Activated effector memory CD4-positive, alpha-beta T cell treated with anti-CD3 and anti-CD28 coated beads, Interleukin-2, amount 50 U/mL, for 16 hours (primary cell): ENCODE data around the gene VAV2.

Source experiments
- DNase-seq: peaks from one replicate; pipeline ENCODE4 v3.0.0-alpha.2; 2020

Gene VAV2

GRCh38 chr9:133830711-133831110 is 161.4 kb downstream of the VAV2 start:
- no peak for DNase-seq

DNA sequence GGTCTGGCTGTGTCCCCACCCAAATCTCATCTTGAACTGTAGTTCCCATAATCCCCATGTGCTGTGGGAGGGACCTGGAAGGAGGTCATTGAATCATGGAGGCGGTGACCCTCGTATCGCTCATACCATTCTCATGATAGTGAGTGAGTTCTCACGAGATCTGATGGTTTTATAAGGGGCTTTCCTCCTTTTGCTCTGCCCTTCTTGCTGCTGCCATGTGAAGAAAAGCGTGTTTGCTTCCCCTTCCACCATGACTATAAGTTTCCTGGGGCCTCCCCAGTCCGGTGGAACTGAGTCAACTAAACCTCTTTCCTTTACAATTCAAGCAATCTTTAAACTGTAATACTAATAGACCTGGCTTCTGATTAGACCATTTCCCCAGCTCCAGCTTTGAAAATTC is 161.8 kb downstream of the VAV2 start:
- no peak for DNase-seq

- DNase-seq: no peak
Observed at GRCh38 chr9:133828338-133828997, 163.7 kb downstream of the VAV2 start.

DNA sequence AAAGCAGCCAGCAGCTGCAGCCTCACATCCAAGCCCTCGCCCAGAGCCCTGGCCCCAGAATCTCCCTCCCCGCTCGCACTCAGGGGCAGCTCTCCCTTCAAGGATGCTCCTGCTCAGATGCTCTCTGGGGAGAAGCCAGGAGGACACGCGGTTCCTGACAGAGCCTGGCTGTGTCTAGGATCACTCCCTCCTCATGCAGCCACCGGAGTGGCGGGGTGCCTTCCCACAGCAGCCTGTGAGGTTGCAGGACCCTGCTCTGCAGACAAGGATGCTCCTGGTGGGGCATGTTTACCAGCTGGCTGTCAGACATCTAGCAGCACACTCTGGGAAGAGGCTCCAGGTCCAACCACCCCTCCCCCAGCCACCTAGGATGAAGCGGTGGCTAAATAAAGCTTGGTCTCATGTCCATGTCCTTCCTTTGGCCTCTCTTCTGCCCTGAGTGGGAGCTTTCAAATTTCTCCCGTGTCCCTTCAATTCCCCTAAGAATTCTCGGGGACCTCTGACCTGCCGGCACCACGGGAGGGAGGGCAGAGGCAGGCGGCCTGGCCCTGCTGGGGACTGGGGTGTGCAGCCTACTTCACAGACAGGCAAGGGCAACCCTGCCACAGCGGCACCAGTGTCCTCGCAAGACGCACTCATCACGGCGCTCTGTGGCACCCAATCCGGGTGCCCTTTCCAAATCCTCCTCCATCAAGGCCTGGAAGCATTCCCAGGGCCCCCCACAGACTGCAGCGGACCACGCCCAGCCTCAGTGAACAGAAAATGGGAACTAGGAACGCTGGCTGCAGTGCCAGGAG is 165.6 kb downstream of the VAV2 start:
- no peak for DNase-seq

DNA sequence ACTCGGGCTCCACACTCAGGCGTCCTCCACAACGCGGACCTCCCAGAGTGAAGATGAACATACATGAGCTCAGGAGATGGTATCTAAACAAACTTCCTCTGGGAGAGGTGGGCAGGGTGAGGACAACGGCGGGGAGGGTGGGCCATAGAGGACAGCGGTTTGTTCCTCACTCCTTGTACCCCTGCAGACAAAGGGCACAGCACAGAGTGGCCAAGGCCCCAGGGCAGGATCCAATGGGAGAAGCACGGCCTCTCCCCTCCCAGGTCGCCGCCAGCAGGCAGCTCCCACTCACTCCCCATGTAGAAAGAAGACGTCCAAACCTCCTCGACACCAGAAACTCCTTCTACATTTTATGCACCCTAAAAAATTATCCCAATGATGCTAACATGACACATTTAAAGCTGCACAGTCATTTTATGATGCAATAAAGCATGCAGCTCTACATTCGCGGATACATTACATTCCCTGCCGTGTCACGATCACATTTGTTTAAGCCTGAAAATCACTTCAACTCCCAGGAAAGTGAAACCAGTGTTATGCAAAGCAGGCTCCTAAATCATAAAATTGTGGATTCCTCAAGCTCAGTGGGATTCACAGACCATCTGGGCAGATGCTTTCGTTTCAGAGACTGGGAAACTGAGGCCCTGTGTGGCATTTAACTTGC is 166.4 kb downstream of the VAV2 start:
- DNase-seq: no peak

- no peak for DNase-seq
Observed at GRCh38 chr9:133824802-133825186, 167.3 kb downstream of the VAV2 start.

DNA sequence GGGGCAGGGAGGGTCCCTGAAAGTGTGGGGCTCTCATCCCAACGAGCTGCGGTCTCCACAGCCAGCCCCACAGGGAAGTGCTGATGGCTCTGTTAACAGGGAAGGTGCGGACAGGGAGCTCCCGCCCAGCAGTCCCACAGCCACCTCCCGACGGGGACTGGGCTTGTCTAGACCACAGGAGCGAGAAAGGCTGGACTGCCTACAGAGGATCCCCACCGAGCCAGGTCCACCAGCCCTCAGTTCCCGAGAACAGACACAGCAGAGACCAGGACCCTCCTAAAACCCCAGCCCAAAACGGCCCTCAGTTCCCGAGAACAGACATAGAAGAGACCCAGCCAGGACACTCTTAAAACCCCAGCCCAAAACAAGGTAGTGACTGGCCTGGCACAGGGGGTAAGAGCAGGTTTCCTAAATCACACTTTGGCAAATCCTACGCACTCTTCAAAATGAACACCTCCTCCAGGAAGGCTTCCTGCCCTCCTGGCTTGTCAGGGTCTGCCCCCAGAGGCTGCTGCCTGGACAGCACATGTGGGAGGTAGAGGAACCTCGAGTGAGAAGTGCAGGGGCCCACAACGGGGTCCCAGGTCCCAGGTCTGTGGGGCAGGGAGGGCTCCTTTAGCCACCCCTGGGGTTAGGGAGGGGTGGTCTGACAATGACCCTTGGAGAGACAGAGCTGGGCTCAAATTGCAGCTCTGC is 167.9 kb downstream of the VAV2 start:
- DNase-seq: no peak

GRCh38 chr9:133823189-133824105 is 168.7 kb downstream of the VAV2 start:
- no peak for DNase-seq

DNA sequence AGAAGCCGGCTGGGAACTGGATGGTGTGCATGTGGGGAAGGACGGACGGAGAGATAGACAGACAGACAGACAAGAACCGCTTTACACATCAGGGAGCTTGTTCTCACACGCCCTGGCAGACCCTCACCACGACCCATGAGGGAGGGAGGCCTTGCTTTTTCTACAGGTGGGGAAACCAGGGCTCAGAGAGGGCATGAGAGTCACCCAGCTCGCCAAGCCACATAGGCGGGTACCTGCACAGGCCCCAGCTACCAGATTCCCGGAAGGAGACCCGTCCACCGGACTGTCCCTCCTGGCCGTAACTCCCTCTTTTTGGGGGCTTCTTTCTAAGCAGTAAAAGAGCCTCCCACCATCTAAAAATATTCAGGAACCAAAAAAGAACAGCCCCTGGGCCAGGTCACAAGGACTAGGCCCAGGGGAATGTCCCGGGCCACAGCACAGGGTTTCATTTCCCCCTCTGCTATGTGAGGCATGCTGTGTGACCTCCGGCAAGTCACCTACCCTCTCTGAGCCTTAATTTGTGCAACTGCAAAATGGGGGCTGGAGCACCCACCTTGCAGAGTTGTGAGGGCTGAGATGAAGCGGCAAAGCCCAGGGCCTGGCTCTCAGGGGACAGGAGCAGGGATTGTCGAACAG is 169.6 kb downstream of the VAV2 start:
- DNase-seq: no peak

- no peak for DNase-seq
Observed at GRCh38 chr9:133821601-133822429, 170.3 kb downstream of the VAV2 start.

- no peak for DNase-seq
Observed at GRCh38 chr9:133819923-133820322, 172.2 kb downstream of the VAV2 start.

GRCh38 chr9:133818444-133818843 is 173.7 kb downstream of the VAV2 start:
- no peak for DNase-seq

DNA sequence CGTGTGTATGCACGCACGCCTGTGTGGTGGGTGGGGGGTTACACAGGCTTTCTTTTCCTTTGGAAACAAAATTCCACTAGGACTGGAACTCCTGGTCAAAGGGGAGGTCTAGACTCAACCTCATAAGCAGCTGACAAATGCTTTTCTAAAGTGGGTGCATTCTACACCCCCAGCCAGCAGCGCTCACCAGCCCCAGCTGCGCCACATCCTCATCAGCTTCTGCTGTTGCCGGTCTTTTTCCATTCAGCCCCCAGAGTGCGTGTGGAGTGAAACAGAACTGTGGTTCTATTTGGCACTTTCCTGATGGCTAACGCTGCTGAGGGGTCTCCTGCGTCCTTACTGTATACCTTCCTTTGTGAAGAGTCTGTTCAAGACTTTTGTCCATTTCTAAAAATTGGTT is 176.3 kb downstream of the VAV2 start:
- DNase-seq: no peak

DNA sequence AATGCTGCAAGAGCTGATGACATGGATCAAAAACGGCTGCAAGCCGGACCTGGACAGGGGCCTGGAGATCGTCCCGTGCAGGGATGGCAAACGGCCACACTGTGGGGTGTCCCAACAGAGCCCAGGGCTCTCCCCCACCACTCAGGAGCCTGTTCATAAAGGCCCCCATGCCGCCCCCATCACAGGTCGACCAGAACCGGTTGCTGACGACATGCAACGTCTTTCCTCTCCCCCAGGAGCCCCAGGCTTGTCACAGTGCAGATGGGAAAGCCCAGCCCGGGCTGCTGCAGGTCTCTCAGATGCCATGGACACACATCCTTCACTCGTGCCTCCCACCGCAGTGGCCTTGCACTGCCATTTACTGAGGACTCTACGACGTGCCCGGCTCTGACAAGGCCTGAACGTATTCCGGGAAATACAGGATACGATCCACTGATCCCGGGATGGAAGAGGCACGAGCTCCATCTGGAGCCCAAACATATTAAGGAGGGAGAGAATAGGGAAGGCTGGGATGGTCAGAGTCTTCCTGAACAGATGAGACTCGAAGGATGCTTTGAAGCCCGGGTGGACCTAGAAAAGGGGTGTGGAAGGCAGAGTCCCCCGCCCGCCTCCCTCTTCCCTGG is 177.4 kb downstream of the VAV2 start:
- no peak for DNase-seq

GRCh38 chr9:133813749-133814585 is 178.2 kb downstream of the VAV2 start:
- DNase-seq: no peak

DNA sequence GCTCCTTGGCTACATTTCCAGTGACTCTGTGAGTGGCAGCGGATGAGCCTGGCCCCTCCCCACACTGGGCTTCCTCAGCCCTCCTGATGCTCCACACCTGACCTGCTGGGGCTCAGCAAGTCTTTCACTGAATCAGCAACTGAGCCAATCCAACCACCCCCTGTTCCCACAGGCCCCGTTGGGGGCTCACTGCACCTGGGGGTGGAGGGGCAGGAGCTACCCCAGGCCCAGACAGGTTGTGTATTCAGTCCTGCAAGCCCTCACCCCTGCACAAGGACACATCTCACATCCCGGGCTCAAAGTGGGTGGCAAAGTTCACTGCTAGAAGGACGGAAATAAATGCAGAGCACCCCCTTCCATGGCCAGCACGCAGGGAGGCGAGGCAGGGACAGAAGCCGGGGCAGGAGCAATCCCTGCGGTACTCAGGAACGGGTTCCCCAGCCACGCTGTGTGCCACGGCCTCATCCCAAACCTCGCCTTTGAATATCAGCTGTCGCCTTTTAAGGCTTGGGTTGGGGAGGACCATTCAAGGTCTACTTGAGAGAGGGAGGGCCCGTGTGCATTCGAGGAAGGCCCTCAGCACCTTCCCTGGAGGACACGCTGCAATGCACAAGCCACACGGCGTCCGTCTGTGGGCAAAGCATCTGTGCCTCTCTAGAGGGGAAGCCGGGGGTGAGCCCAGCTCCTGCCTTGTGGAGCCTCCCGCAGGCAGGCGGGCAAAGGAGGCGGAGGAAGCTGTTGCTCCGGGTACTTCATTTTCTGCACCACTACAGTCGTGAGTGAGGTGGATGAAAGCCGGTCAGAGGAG is 179.0 kb downstream of the VAV2 start:
- no peak for DNase-seq

GRCh38 chr9:133812077-133812868 is 179.9 kb downstream of the VAV2 start:
- no peak for DNase-seq

GRCh38 chr9:133811471-133811870 is 180.7 kb downstream of the VAV2 start:
- no peak for DNase-seq
